HepG2 (cell line): ENCODE results near the gene ZNF343. TPM values are rescaled to one million over a fixed set of nuclear protein-coding genes. Genes with fewer than 3 reads are reported as not detected.
A peak's percentile ranks its signal among the peaks of the same experiment; 100 is the strongest.

Experiments
- ADNP ChIP-seq: sonication (generic); formaldehyde crosslinking; IDR thresholded peaks from 2 replicates; pipeline ENCODE4 v1.4.0; 2020; ENCODE audit warnings: missing genetic modification reagents
- ATRX ChIP-seq: sonication (generic); formaldehyde crosslinking; IDR thresholded peaks from 2 replicates; pipeline ENCODE4 v1.4.0; 2020; ENCODE audit warnings: missing genetic modification reagents, borderline replicate concordance
- FLYWCH1 ChIP-seq: sonication (generic); formaldehyde crosslinking; IDR thresholded peaks from 2 replicates; pipeline ENCODE4 v1.8.1; 2023; ENCODE audit warnings: mild to moderate bottlenecking, missing genetic modification reagents
- GLI4 ChIP-seq: sonication (generic); formaldehyde crosslinking; IDR thresholded peaks from 2 replicates; pipeline ENCODE4 v1.5.1; 2020; ENCODE audit warnings: missing genetic modification reagents, mild to moderate bottlenecking, moderate library complexity, borderline replicate concordance
- IKZF1 ChIP-seq: fragments of 450-650 bp; IDR thresholded peaks from 2 replicates; pipeline ENCODE4 v1.7.1; 2016
- IRX3 ChIP-seq: sonication (generic); formaldehyde crosslinking; IDR thresholded peaks from 2 replicates; pipeline ENCODE4 v1.8.1; 2023; ENCODE audit warnings: mild to moderate bottlenecking, low read depth, missing genetic modification reagents, borderline replicate concordance
- POLR2AphosphoS2 ChIP-seq: IDR thresholded peaks from 2 replicates; pipeline ENCODE4 v1.6.1; 2011; ENCODE audit warnings: low read depth, low read length, improper control_type of control experiment
- RFXAP ChIP-seq: sonication (generic); formaldehyde crosslinking; IDR thresholded peaks from 2 replicates; pipeline ENCODE4 v1.4.0; 2020; ENCODE audit warnings: missing genetic modification reagents, borderline replicate concordance
- TARDBP ChIP-seq: sonication (generic); formaldehyde crosslinking; IDR thresholded peaks from 2 replicates; pipeline ENCODE4 v1.8.0; 2022; ENCODE audit warnings: mild to moderate bottlenecking, missing genetic modification reagents
- YEATS2 ChIP-seq: sonication (generic); formaldehyde crosslinking; IDR thresholded peaks from 2 replicates; pipeline ENCODE4 v1.4.0; 2020; ENCODE audit warnings: missing genetic modification reagents, borderline replicate concordance
- ZNF253 ChIP-seq: sonication (generic); formaldehyde crosslinking; IDR thresholded peaks from 2 replicates; pipeline ENCODE4 v1.8.0; 2022; ENCODE audit warnings: mild to moderate bottlenecking, missing genetic modification reagents, borderline replicate concordance
- ZNF619 ChIP-seq: sonication (generic); formaldehyde crosslinking; IDR thresholded peaks from 2 replicates; pipeline ENCODE4 v1.4.0; 2020; ENCODE audit warnings: mild to moderate bottlenecking, missing genetic modification reagents
- polyA plus RNA-seq, 8 experiments: library from polyadenylated mRNA; depleted of rRNA in 3 of 8; stranded (reverse) in 7 of 8; unstranded in 1 of 8; fragments of >200 nt; fragmentation: Illumina TruSeq in 4 of 8; extraction: Trizol in 4 of 8; gene quantifications; 2 replicates each; pipeline versions ENCODE4 v1.2.1 to v1.2.3, GENCODE V29; 2011 to 2016; ENCODE audit warnings: low read depth in 4 of 8, missing spikeins in 1 of 8, mixed read lengths in 1 of 8; ENCODE audit not compliant: insufficient read depth in 1 of 8
- total RNA-seq, 5 experiments: library from RNA; depleted of rRNA; stranded (reverse); fragments of >200 nt; fragmentation: Illumina TruSeq; extraction: Trizol; gene quantifications; 2 replicates each; pipeline ENCODE4 v1.2.3, GENCODE V29; 2016; ENCODE audit warnings: low read depth in 1 of 5
- TF ChIP-seq, protein P1 (sequence below): sonication (generic); formaldehyde crosslinking; IDR thresholded peaks from 2 replicates; pipeline ENCODE4 v1.5.1; 2020; ENCODE audit warnings: mild to moderate bottlenecking, missing genetic modification reagents, moderate library complexity
- TF ChIP-seq, protein P2 (sequence below): sonication (generic); formaldehyde crosslinking; IDR thresholded peaks from 2 replicates; pipeline ENCODE4 v1.4.0; 2020; ENCODE audit warnings: missing genetic modification reagents
- TF ChIP-seq, protein P3 (sequence below): sonication (generic); formaldehyde crosslinking; IDR thresholded peaks from 2 replicates; pipeline ENCODE4 v1.8.0; 2022; ENCODE audit warnings: mild to moderate bottlenecking, missing genetic modification reagents, moderate library complexity
- TF ChIP-seq, protein P4 (sequence below): sonication (generic); formaldehyde crosslinking; conservative IDR thresholded peaks from 2 replicates; pipeline ENCODE4 v1.4.0; 2020; ENCODE audit warnings: missing genetic modification reagents
- TF ChIP-seq, protein P5 (sequence below): IDR thresholded peaks from 2 replicates; pipeline ENCODE4 v1.6.1; 2016

ZNF343 gene
- total and polyA plus RNA-seq, 2 of the 13 experiments (the other 11 are each of a cell fraction or from before 2014, with no cell fraction given) = 16.4 to 22.1 TPM

DNA sequence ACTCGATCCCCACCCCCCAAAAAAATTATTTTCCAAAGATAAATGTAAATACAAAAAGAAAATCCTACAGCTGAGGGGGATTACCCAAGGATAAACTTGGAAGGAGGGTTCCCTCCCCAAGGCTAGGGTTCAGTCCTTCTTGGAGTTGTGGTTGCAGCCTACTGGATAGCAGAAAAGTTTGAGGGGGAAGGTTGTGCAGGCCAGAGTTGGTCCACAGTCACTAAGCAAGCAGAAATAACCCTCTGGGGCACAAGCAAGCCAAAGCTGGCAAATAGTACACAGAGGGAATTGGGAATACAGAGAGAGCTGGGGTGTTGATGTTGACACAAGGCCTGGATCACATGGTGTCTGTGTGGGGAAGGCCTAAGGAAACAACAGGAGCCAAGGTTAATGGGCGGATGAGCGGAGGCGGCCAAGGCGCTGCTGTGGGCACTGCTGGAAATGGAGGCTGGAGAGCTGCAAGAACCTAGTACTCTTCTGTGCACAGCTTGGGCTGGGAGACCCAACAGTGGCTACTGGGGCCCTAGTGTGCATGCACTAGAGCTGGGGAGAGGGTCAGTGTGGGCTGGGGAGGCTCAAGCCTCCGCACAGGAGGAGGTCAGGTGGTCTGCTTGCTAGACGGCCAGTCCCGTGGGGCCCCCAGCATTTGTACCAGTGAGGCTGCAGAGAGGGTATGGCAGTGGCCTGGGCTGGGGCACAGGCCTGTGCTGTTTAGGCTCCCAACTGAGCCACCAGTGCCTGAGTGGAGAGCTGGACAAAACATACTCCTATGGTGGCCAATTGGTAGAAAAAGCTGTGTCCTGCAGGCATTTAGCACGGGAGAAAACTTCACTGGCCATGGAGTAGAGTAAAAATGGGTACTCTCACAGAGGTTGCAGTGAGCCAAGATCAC, 32.6 kb downstream of the ZNF343 start (continued):
- TF ChIP-seq, protein P1, sequence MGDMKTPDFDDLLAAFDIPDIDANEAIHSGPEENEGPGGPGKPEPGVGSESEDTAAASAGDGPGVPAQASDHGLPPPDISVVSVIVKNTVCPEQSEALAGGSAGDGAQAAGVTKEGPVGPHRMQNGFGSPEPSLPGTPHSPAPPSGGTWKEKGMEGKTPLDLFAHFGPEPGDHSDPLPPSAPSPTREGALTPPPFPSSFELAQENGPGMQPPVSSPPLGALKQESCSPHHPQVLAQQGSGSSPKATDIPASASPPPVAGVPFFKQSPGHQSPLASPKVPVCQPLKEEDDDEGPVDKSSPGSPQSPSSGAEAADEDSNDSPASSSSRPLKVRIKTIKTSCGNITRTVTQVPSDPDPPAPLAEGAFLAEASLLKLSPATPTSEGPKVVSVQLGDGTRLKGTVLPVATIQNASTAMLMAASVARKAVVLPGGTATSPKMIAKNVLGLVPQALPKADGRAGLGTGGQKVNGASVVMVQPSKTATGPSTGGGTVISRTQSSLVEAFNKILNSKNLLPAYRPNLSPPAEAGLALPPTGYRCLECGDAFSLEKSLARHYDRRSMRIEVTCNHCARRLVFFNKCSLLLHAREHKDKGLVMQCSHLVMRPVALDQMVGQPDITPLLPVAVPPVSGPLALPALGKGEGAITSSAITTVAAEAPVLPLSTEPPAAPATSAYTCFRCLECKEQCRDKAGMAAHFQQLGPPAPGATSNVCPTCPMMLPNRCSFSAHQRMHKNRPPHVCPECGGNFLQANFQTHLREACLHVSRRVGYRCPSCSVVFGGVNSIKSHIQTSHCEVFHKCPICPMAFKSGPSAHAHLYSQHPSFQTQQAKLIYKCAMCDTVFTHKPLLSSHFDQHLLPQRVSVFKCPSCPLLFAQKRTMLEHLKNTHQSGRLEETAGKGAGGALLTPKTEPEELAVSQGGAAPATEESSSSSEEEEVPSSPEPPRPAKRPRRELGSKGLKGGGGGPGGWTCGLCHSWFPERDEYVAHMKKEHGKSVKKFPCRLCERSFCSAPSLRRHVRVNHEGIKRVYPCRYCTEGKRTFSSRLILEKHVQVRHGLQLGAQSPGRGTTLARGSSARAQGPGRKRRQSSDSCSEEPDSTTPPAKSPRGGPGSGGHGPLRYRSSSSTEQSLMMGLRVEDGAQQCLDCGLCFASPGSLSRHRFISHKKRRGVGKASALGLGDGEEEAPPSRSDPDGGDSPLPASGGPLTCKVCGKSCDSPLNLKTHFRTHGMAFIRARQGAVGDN (CRISPR knock-in tag) = peak; percentile 95
- TF ChIP-seq ZNF253 (CRISPR knock-in tag) = no peak
- TF ChIP-seq ADNP (CRISPR knock-in tag) = no peak
- TF ChIP-seq, protein P2, sequence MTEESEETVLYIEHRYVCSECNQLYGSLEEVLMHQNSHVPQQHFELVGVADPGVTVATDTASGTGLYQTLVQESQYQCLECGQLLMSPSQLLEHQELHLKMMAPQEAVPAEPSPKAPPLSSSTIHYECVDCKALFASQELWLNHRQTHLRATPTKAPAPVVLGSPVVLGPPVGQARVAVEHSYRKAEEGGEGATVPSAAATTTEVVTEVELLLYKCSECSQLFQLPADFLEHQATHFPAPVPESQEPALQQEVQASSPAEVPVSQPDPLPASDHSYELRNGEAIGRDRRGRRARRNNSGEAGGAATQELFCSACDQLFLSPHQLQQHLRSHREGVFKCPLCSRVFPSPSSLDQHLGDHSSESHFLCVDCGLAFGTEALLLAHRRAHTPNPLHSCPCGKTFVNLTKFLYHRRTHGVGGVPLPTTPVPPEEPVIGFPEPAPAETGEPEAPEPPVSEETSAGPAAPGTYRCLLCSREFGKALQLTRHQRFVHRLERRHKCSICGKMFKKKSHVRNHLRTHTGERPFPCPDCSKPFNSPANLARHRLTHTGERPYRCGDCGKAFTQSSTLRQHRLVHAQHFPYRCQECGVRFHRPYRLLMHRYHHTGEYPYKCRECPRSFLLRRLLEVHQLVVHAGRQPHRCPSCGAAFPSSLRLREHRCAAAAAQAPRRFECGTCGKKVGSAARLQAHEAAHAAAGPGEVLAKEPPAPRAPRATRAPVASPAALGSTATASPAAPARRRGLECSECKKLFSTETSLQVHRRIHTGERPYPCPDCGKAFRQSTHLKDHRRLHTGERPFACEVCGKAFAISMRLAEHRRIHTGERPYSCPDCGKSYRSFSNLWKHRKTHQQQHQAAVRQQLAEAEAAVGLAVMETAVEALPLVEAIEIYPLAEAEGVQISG (CRISPR knock-in tag) = peak; percentile 77
- 0 out of 2 replicates have a peak, but pooled peaks have one; percentile 65 for TF ChIP-seq IRX3 (CRISPR knock-in tag)
- TF ChIP-seq, protein P3, sequence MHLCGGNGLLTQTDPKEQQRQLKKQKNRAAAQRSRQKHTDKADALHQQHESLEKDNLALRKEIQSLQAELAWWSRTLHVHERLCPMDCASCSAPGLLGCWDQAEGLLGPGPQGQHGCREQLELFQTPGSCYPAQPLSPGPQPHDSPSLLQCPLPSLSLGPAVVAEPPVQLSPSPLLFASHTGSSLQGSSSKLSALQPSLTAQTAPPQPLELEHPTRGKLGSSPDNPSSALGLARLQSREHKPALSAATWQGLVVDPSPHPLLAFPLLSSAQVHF (CRISPR knock-in tag) = no peak
- TF ChIP-seq FLYWCH1 = 0 out of 2 replicates have a peak, but pooled peaks have one; percentile 20
- 0 out of 2 replicates have a peak, but pooled peaks have one; percentile 29 for TF ChIP-seq RFXAP (CRISPR knock-in tag)
- TF ChIP-seq TARDBP = peak; percentile 76
- TF ChIP-seq, protein P4, sequence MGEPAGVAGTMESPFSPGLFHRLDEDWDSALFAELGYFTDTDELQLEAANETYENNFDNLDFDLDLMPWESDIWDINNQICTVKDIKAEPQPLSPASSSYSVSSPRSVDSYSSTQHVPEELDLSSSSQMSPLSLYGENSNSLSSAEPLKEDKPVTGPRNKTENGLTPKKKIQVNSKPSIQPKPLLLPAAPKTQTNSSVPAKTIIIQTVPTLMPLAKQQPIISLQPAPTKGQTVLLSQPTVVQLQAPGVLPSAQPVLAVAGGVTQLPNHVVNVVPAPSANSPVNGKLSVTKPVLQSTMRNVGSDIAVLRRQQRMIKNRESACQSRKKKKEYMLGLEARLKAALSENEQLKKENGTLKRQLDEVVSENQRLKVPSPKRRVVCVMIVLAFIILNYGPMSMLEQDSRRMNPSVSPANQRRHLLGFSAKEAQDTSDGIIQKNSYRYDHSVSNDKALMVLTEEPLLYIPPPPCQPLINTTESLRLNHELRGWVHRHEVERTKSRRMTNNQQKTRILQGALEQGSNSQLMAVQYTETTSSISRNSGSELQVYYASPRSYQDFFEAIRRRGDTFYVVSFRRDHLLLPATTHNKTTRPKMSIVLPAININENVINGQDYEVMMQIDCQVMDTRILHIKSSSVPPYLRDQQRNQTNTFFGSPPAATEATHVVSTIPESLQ = no peak
- peak; percentile 84; the same call in 1 of the 2 replicates for TF ChIP-seq GLI4
- TF ChIP-seq POLR2AphosphoS2 = no peak
- TF ChIP-seq, protein P5, sequence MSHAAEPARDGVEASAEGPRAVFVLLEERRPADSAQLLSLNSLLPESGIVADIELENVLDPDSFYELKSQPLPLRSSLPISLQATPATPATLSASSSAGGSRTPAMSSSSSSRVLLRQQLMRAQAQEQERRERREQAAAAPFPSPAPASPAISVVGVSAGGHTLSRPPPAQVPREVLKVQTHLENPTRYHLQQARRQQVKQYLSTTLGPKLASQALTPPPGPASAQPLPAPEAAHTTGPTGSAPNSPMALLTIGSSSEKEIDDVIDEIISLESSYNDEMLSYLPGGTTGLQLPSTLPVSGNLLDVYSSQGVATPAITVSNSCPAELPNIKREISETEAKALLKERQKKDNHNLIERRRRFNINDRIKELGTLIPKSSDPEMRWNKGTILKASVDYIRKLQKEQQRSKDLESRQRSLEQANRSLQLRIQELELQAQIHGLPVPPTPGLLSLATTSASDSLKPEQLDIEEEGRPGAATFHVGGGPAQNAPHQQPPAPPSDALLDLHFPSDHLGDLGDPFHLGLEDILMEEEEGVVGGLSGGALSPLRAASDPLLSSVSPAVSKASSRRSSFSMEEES = peak; percentile 99
- TF ChIP-seq ATRX (CRISPR knock-in tag) = no peak; the same call in 1 of the 2 replicates
- TF ChIP-seq YEATS2 (CRISPR knock-in tag) = peak; percentile 84
- TF ChIP-seq IKZF1 = no peak
- TF ChIP-seq ZNF619 = peak; percentile 20
